SU-DHL-6 (cell line): ENCODE data around the gene GNB1L.

Experiments used
- H2AFZ ChIP-seq: fragments of 200-600 bp; sonication (generic); 2 replicates; pipeline ENCODE4 v1.6.1; 2014; ENCODE audit warnings: low read depth, mild to moderate bottlenecking, moderate library complexity, mixed read lengths, antibody characterized with exemption, low read length; ENCODE audit not compliant: severe bottlenecking
- H3F3A ChIP-seq: fragments of 200-600 bp; shearing (Covaris generic); 2 replicates; pipeline ENCODE4 v1.6.0; 2016; ENCODE audit warnings: antibody characterized with exemption, mild to moderate bottlenecking; ENCODE audit not compliant: insufficient read depth
- H3K27ac ChIP-seq: fragments of 200-600 bp; sonication (generic); 2 replicates; pipeline ENCODE4 v1.5.1; 2016; ENCODE audit warnings: low read depth, mild to moderate bottlenecking, low read length, moderate library complexity, mixed read lengths
- H3K27me3 ChIP-seq: fragments of 200-600 bp; sonication (generic), shearing (Covaris generic); 2 replicates; pipeline ENCODE4 v1.6.0; 2014; ENCODE audit warnings: mild to moderate bottlenecking, low read length
- H3K36me3 ChIP-seq: fragments of 200-600 bp; sonication (generic); 2 replicates; pipeline ENCODE4 v1.6.1; 2014; ENCODE audit warnings: mild to moderate bottlenecking, low read length, mixed read lengths
- H3K4me2 ChIP-seq: fragments of 300-600, 200-600 bp; shearing (Covaris generic), sonication (generic); 2 replicates; pipeline ENCODE4 v1.6.0; 2014; ENCODE audit warnings: low read length, low read depth, mild to moderate bottlenecking; ENCODE audit not compliant: poor library complexity, severe bottlenecking
- H3K4me3 ChIP-seq: fragments of 200-600 bp; sonication (generic); 2 replicates; pipeline ENCODE4 v1.5.1; 2014; ENCODE audit warnings: antibody characterized with exemption, low read length, mild to moderate bottlenecking, mixed read lengths; ENCODE audit not compliant: insufficient read depth, poor library complexity, severe bottlenecking
- H3K79me2 ChIP-seq: fragments of 200-600 bp; sonication (generic); 2 replicates; pipeline ENCODE4 v1.6.1; 2014; ENCODE audit warnings: mild to moderate bottlenecking, low read length, moderate library complexity; ENCODE audit not compliant: insufficient read depth
- H3K9ac ChIP-seq: fragments of 200-600 bp; sonication (generic); 2 replicates; pipeline ENCODE4 v1.7.0; 2014; ENCODE audit warnings: mild to moderate bottlenecking, low read length
- H3K9me2 ChIP-seq: fragments of 200-600 bp; sonication (generic); replicated peaks from 2 replicates; pipeline ENCODE4 v1.6.1; 2014; ENCODE audit warnings: low read length; ENCODE audit not compliant: insufficient read depth
- H3K9me3 ChIP-seq: fragments of 200-600 bp; sonication (generic); 2 replicates; pipeline ENCODE4 v1.6.1; 2014; ENCODE audit warnings: low read length, mixed read lengths; ENCODE audit not compliant: insufficient read depth
- H4K20me1 ChIP-seq: fragments of 200-600 bp; sonication (generic); 2 replicates; pipeline ENCODE4 v1.6.1; 2014; ENCODE audit warnings: low read depth, mild to moderate bottlenecking, antibody characterized with exemption, low read length, moderate library complexity, mixed read lengths
- CTCF ChIP-seq: fragments of 200-600 bp; sonication (generic); IDR thresholded peaks from one replicate; pipeline ENCODE4 v1.5.1; 2017; ENCODE audit warnings: antibody characterized with exemption, mild to moderate bottlenecking, low read length, moderate library complexity; ENCODE audit not compliant: insufficient read depth, poor library complexity, severe bottlenecking
- EZH2phosphoT487 ChIP-seq: fragments of 200-600 bp; sonication (generic), shearing (Covaris generic); conservative IDR thresholded peaks from 2 replicates; pipeline ENCODE4 v1.6.1; 2018; ENCODE audit warnings: mild to moderate bottlenecking, antibody characterized with exemption, low read length, moderate library complexity, mixed read lengths

GNB1L gene

GRCh38 chr22:19871845-19872778 is 17.4 kb upstream of the GNB1L start:
- H3K9me2 ChIP-seq, result no peaks in the 10 kb centered on the region
- H3K79me2 ChIP-seq, result no peaks in the 10 kb centered on the region
- H3K9ac ChIP-seq, result no peak overlapping the region
- no peak overlapping the region for H2AFZ ChIP-seq
- H3K36me3 ChIP-seq, result no peaks in the 10 kb centered on the region
- H3K9me3 ChIP-seq, result no peaks in the 10 kb centered on the region
- TF ChIP-seq CTCF (no peak), EZH2phosphoT487 (no peak)
- no peaks in the 10 kb centered on the region for H4K20me1 ChIP-seq
- H3K4me2 ChIP-seq, result no peak overlapping the region
- no peaks in the 10 kb centered on the region for H3K27me3 ChIP-seq
- no peaks in the 10 kb centered on the region for H3F3A ChIP-seq
- H3K27ac ChIP-seq, result no peak overlapping the region
- H3K4me3 ChIP-seq, result no peak overlapping the region

GRCh38 chr22:19871023-19871844 is 16.6 kb upstream of the GNB1L start:
- no peaks in the 10 kb centered on the region for H3F3A ChIP-seq
- no peaks in the 10 kb centered on the region for H3K9me3 ChIP-seq
- no peaks in the 10 kb centered on the region for H3K79me2 ChIP-seq
- H4K20me1 ChIP-seq, result no peaks in the 10 kb centered on the region
- H2AFZ ChIP-seq, result no peak overlapping the region
- no peaks in the 10 kb centered on the region for H3K9me2 ChIP-seq
- H3K36me3 ChIP-seq, result no peaks in the 10 kb centered on the region
- no peak overlapping the region for H3K9ac ChIP-seq
- no peaks in the 10 kb centered on the region for H3K27me3 ChIP-seq
- H3K4me3 ChIP-seq, result no peak overlapping the region
- H3K27ac ChIP-seq, result no peak overlapping the region
- no peak overlapping the region for H3K4me2 ChIP-seq
- TF ChIP-seq EZH2phosphoT487, result no peak
- no peak for TF ChIP-seq CTCF

GRCh38 chr22:19870153-19871022 is 15.7 kb upstream of the GNB1L start:
- no peaks in the 10 kb centered on the region for H3K9me3 ChIP-seq
- H3K27me3 ChIP-seq, result no peaks in the 10 kb centered on the region
- H2AFZ ChIP-seq, result no peak overlapping the region
- H3K4me3 ChIP-seq, result no peak overlapping the region
- H4K20me1 ChIP-seq, result no peaks in the 10 kb centered on the region
- H3K9ac ChIP-seq, result no peak overlapping the region
- H3K79me2 ChIP-seq, result no peaks in the 10 kb centered on the region
- no peak for TF ChIP-seq EZH2phosphoT487
- TF ChIP-seq CTCF, result no peak
- no peak overlapping the region for H3K4me2 ChIP-seq
- H3K9me2 ChIP-seq, result no peaks in the 10 kb centered on the region
- H3F3A ChIP-seq, result no peaks in the 10 kb centered on the region
- H3K36me3 ChIP-seq, result no peaks in the 10 kb centered on the region
- no peak overlapping the region for H3K27ac ChIP-seq
